AML-193 (cell line): ENCODE results near the gene CCDC149.
"Not testable (repeated sequence)": the region's sequence is repeated elsewhere in the genome, so short reads cannot be mapped to it uniquely, and the experiment has no call there.

Experiments
- DNase-seq, 2 experiments: peaks; one replicate each; lab custom pipeline; 2025; lab: John Stamatoyannopoulos, UW

The CCDC149 gene

GRCh38 chr4:24917076-24917856 lies 4.4 kb upstream of the CCDC149 start:
- no peak for DNase-seq

- no peak for DNase-seq
These were observed 2.5 kb upstream of the CCDC149 start for GRCh38 chr4:24915121-24915922.

GRCh38 chr4:24914460-24914859 lies 1.6 kb upstream of the CCDC149 start:
- no peak for DNase-seq

- DNase-seq, result no peak
These were observed 260 bp upstream of the CCDC149 start for GRCh38 chr4:24913119-24913485.

GRCh38 chr4:24910499-24910898 lies 2.3 kb downstream of the CCDC149 start:
- no peak for DNase-seq

- DNase-seq, result not testable (repeated sequence)
These were observed 3.2 kb downstream of the CCDC149 start for GRCh38 chr4:24909606-24910005.

- DNase-seq, result no peak
These were observed 15.2 kb downstream of the CCDC149 start for GRCh38 chr4:24897639-24898038.

GRCh38 chr4:24896977-24897376 lies 15.9 kb downstream of the CCDC149 start:
- no peak for DNase-seq

- no peak for DNase-seq
These were observed 16.8 kb downstream of the CCDC149 start for GRCh38 chr4:24896056-24896455.

GRCh38 chr4:24895461-24895860 lies 17.4 kb downstream of the CCDC149 start:
- no peak for DNase-seq

- DNase-seq, result no peak
These were observed 18.0 kb downstream of the CCDC149 start for GRCh38 chr4:24894846-24895245.

- no peak for DNase-seq
These were observed 18.6 kb downstream of the CCDC149 start for GRCh38 chr4:24894243-24894642.

- no peak for DNase-seq
These were observed 20.1 kb downstream of the CCDC149 start for GRCh38 chr4:24892778-24893177.

GRCh38 chr4:24892278-24892677 lies 20.6 kb downstream of the CCDC149 start:
- no peak for DNase-seq

GRCh38 chr4:24890561-24891126 lies 22.2 kb downstream of the CCDC149 start:
- no peak for DNase-seq

GRCh38 chr4:24889991-24890390 lies 22.9 kb downstream of the CCDC149 start:
- no peak for DNase-seq

GRCh38 chr4:24888475-24889344 lies 24.1 kb downstream of the CCDC149 start:
- no peak for DNase-seq

- no peak for DNase-seq
These were observed 24.9 kb downstream of the CCDC149 start for GRCh38 chr4:24887881-24888430.

GRCh38 chr4:24886596-24886995 lies 26.2 kb downstream of the CCDC149 start:
- no peak for DNase-seq

GRCh38 chr4:24885342-24885741 lies 27.5 kb downstream of the CCDC149 start:
- DNase-seq, result no peak

GRCh38 chr4:24884902-24885301 lies 27.9 kb downstream of the CCDC149 start:
- DNase-seq, result no peak
